ENCODE measurements around the gene HSF5.

GRCh38 chr17:58446086-58446485 is 42.1 kb downstream of the HSF5 start:
- TF ChIP-seq CTCF (IDR thresholded peaks at IDR 0.05; ENCODE audit: insufficient read depth, low read length) = no peak
- TF ChIP-seq, protein P1, sequence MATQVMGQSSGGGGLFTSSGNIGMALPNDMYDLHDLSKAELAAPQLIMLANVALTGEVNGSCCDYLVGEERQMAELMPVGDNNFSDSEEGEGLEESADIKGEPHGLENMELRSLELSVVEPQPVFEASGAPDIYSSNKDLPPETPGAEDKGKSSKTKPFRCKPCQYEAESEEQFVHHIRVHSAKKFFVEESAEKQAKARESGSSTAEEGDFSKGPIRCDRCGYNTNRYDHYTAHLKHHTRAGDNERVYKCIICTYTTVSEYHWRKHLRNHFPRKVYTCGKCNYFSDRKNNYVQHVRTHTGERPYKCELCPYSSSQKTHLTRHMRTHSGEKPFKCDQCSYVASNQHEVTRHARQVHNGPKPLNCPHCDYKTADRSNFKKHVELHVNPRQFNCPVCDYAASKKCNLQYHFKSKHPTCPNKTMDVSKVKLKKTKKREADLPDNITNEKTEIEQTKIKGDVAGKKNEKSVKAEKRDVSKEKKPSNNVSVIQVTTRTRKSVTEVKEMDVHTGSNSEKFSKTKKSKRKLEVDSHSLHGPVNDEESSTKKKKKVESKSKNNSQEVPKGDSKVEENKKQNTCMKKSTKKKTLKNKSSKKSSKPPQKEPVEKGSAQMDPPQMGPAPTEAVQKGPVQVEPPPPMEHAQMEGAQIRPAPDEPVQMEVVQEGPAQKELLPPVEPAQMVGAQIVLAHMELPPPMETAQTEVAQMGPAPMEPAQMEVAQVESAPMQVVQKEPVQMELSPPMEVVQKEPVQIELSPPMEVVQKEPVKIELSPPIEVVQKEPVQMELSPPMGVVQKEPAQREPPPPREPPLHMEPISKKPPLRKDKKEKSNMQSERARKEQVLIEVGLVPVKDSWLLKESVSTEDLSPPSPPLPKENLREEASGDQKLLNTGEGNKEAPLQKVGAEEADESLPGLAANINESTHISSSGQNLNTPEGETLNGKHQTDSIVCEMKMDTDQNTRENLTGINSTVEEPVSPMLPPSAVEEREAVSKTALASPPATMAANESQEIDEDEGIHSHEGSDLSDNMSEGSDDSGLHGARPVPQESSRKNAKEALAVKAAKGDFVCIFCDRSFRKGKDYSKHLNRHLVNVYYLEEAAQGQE (IDR thresholded peaks at IDR 0.05; ENCODE audit: insufficient replicate concordance, low read depth) = no peak
- no peak for TF ChIP-seq GABPA (IDR thresholded peaks at IDR 0.05; ENCODE audit: low read depth)

Measured in HL-60 (cell line).